ENCODE data around the gene COL18A1.
"Not testable (repeated sequence)": the region's sequence is repeated elsewhere in the genome, so short reads cannot be mapped to it uniquely, and the experiment has no call there.

COL18A1 gene

DNA sequence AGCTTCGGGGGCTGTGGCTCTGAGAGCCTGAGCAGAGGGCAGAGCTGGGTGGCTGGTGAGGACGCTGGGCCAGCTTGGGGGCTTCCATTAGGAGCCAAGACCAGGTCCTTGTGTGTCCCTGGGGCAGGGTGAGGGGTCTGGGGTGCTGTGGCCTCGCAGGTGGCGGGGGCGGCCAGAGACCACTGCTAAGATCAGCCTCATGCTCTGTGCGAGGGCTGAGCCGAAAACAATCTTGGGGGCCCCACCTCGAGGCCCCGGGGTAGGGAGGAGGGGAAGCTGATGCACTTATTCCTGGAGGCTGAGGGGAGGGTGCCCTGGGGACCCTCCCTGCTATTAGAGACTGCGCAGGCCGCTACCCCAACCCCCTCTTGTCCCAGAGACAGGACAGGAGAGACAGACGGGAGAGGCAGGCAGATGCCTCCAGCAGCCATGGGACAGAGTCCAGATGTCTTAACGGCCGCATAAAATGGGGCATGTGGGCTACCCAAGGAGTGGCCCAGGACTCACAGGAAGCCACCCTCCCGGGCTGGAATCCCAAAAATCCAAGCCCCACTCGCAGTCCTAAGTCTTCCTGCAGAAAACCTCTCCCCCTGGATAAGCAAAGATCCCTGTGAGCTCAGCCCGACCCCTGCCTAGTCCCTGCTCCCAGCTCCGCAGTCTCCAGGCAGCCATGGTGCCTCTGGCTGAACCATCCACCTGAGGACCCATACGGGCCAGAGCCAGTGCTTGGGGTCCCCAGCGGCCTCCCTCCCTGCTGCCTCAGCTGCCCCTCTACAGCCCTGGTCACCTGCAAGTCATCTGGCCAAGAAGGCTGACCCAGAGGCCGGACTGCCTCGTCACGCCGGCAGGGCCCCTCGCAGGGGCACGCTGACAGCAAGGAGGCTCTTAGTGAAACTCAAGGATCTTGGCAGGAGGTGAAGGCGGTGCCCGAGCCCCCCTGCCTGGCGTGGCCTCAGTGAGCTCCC, 43.6 kb upstream of the COL18A1 start:
- no peak overlapping the region for H3K4me3 ChIP-seq (ENCODE audit: insufficient read depth, low read depth, low read length, poor library complexity, severe bottlenecking)
- no peaks in the 10 kb centered on the region for H3K36me3 ChIP-seq (ENCODE audit: control insufficient read depth, insufficient read depth, low read length)
- no peaks in the 10 kb centered on the region for H3K4me1 ChIP-seq (ENCODE audit: control insufficient read depth, insufficient read depth, low read length, poor library complexity, severe bottlenecking)
- H3K9me3 ChIP-seq (ENCODE audit: control insufficient read depth, low read length) = no peaks in the 10 kb centered on the region
- peaks cover 5% of the 10 kb centered on the region for H3K27me3 ChIP-seq (replicated peaks; ENCODE audit: control insufficient read depth, insufficient read depth, low read length, poor library complexity, severe bottlenecking)
- DNase-seq = no peak
- no peak overlapping the region for H3K27ac ChIP-seq (ENCODE audit: insufficient read depth, low read length, poor library complexity, severe bottlenecking)

DNA sequence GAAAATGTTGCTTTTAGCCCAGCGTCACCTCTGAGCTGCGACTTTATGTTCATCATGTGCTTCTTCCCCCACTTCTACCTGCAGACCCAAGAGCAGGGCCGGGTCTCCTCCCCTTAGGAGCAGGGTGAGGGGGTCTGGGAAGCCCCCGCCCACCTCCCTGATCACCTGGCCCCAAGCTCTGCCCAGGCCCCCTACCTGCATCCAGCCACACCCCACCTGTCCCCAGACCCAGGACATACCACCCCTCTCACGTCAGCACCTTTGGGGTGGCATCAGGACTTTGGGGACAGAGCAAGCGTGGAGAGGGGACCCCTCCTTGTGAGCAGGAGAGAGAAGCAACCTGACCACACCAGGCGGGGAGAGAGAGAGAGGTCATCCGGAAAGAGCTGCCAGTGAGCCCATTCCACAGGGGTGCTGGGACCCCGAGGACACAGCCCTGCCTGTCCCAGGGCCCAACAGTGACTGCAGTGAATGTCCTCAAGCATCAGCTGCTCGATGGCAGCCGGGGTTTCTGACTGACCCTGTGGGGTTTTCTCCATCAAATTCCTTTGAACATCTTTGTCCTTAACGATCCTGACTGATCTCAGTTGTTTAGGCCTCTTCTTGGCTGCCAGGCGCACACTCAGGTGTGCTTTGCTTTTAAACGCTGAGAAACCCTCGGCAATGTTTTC, 42.8 kb upstream of the COL18A1 start:
- Histone ChIP-seq H3K27me3 (replicated peaks; ENCODE audit: control insufficient read depth, insufficient read depth, low read length, poor library complexity, severe bottlenecking) (peaks cover 5% of the 10 kb centered on the region), H3K9me3 (ENCODE audit: control insufficient read depth, low read length) (no peaks in the 10 kb centered on the region), H3K4me1 (ENCODE audit: control insufficient read depth, insufficient read depth, low read length, poor library complexity, severe bottlenecking) (no peaks in the 10 kb centered on the region), H3K36me3 (ENCODE audit: control insufficient read depth, insufficient read depth, low read length) (no peaks in the 10 kb centered on the region), H3K4me3 (ENCODE audit: insufficient read depth, low read depth, low read length, poor library complexity, severe bottlenecking) (no peak overlapping the region), H3K27ac (ENCODE audit: insufficient read depth, low read length, poor library complexity, severe bottlenecking) (no peak overlapping the region)
- DNase-seq = no peak

DNA sequence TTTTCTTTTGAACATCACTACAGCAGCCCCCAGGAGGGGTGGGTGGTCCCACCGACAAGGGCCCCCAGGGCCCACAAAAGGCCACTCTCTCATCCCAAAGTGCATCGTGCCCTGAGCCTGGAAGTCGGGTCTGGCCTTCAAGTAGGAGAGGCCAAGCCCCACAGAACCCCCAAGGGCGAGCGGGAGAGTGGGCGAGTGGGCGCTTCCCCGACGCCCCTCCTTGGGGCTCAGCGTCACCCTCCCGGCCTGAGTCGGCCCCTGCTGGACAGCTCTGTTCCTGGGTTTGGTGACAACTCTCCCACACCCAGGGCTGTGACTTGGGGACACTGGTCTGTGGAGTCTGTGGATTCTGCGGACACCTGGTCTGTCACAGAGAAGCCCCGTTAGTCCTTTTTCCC, 42.2 kb upstream of the COL18A1 start:
- DNase-seq = no peak
- Histone ChIP-seq H3K27ac (ENCODE audit: insufficient read depth, low read length, poor library complexity, severe bottlenecking) (no peak overlapping the region), H3K9me3 (ENCODE audit: control insufficient read depth, low read length) (no peaks in the 10 kb centered on the region), H3K4me1 (ENCODE audit: control insufficient read depth, insufficient read depth, low read length, poor library complexity, severe bottlenecking) (no peaks in the 10 kb centered on the region), H3K27me3 (replicated peaks; ENCODE audit: control insufficient read depth, insufficient read depth, low read length, poor library complexity, severe bottlenecking) (peaks cover 5% of the 10 kb centered on the region), H3K4me3 (ENCODE audit: insufficient read depth, low read depth, low read length, poor library complexity, severe bottlenecking) (no peak overlapping the region), H3K36me3 (ENCODE audit: control insufficient read depth, insufficient read depth, low read length) (no peaks in the 10 kb centered on the region)

DNA sequence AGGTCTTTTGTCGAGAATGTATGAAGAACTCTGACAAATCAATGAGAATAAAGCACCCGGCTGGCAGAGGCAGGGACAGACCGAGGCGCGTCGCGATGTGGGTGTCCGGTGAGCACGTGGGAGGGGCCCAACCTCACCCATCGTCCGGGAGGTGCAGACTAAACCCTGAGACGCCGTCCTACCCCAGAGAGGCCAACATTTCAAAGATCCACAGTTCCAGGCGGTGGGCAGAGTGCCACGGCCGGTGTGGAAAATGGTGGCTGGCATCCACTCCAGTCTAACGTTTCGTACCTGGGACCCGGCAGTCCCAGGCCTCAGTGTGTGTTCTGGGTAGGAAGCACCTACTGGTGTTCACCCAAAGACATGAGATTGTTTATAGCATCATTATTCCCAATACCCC, 41.7 kb upstream of the COL18A1 start:
- not testable (repeated sequence) for H3K9me3 ChIP-seq (ENCODE audit: control insufficient read depth, low read length); H3K4me1 ChIP-seq (ENCODE audit: control insufficient read depth, insufficient read depth, low read length, poor library complexity, severe bottlenecking); H3K4me3 ChIP-seq (ENCODE audit: insufficient read depth, low read depth, low read length, poor library complexity, severe bottlenecking); H3K36me3 ChIP-seq (ENCODE audit: control insufficient read depth, insufficient read depth, low read length); H3K27ac ChIP-seq (ENCODE audit: insufficient read depth, low read length, poor library complexity, severe bottlenecking); H3K27me3 ChIP-seq (replicated peaks; ENCODE audit: control insufficient read depth, insufficient read depth, low read length, poor library complexity, severe bottlenecking); DNase-seq

DNA sequence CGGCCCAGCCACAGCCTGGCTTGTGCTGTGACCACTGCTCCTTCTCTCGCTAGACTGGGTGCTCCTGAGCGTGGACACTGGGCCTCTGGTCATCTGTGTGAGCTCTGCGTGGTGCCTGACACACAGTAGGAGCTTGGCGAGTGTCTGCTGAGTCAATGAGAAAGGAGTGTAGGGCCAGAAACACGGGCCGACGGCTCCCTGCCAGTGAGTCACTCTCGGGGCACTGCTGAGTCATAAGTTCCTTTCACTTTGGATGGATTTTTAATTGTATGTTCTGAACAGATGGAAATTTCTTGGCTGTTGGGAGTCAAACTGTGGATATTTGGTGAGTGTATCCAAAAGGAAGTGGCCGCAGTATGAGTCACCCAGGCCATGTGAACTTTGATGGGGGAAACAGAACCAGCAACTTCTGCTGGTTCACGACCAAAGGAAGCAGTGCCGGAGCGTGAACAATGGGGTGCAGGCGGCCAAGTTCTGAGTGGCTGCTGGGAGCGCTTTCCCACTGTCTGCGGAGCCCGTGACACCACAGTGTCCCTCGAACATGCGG, 41.0 kb upstream of the COL18A1 start:
- no peaks in the 10 kb centered on the region for H3K9me3 ChIP-seq (ENCODE audit: control insufficient read depth, low read length)
- H3K27me3 ChIP-seq (replicated peaks; ENCODE audit: control insufficient read depth, insufficient read depth, low read length, poor library complexity, severe bottlenecking) = no peaks in the 10 kb centered on the region
- H3K36me3 ChIP-seq (ENCODE audit: control insufficient read depth, insufficient read depth, low read length) = no peaks in the 10 kb centered on the region
- H3K4me1 ChIP-seq (ENCODE audit: control insufficient read depth, insufficient read depth, low read length, poor library complexity, severe bottlenecking) = no peaks in the 10 kb centered on the region
- H3K27ac ChIP-seq (ENCODE audit: insufficient read depth, low read length, poor library complexity, severe bottlenecking) = no peak overlapping the region
- H3K4me3 ChIP-seq (ENCODE audit: insufficient read depth, low read depth, low read length, poor library complexity, severe bottlenecking) = no peak overlapping the region
- no peak for DNase-seq

DNA sequence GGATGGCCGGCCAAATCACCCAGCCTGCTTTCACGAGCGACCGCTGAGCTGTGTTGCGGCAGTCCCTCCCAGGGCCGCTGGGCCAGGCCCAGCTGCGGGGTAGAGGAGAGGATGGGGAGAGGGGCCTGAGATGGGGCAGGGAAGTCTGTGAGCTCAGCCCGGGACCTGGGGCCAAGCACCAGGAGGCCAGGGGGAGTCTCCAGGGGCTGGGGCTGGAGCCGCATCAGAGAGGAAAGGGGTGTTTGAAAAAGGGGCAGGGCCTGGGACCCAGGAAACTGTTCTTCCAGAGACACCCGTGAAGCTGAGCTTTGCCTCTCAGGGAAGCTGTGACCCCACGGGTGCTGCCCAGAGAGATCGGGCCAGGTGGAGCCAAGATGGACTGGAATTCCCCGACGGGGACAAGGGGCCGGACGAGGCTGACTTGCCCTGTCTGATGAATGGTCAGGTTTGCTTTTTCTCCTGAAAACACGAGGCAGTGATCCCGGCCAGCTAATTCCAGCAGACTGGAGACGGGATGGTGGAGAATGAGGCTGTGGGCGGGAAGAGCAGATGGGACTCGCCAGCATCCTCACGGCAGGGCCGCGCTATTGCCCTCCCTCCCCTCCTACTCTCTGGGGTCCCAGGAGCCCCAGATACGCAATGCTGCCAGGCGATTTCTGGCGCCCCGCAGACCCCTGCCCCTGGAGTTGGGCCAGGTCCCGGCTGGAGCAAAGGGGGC, 40.3 kb upstream of the COL18A1 start:
- no peak overlapping the region for H3K27ac ChIP-seq (ENCODE audit: insufficient read depth, low read length, poor library complexity, severe bottlenecking)
- H3K4me1 ChIP-seq (ENCODE audit: control insufficient read depth, insufficient read depth, low read length, poor library complexity, severe bottlenecking) = no peaks in the 10 kb centered on the region
- H3K4me3 ChIP-seq (ENCODE audit: insufficient read depth, low read depth, low read length, poor library complexity, severe bottlenecking) = no peak overlapping the region
- no peak for DNase-seq
- H3K27me3 ChIP-seq (replicated peaks; ENCODE audit: control insufficient read depth, insufficient read depth, low read length, poor library complexity, severe bottlenecking) = no peaks in the 10 kb centered on the region
- H3K9me3 ChIP-seq (ENCODE audit: control insufficient read depth, low read length) = no peaks in the 10 kb centered on the region
- no peaks in the 10 kb centered on the region for H3K36me3 ChIP-seq (ENCODE audit: control insufficient read depth, insufficient read depth, low read length)

DNA sequence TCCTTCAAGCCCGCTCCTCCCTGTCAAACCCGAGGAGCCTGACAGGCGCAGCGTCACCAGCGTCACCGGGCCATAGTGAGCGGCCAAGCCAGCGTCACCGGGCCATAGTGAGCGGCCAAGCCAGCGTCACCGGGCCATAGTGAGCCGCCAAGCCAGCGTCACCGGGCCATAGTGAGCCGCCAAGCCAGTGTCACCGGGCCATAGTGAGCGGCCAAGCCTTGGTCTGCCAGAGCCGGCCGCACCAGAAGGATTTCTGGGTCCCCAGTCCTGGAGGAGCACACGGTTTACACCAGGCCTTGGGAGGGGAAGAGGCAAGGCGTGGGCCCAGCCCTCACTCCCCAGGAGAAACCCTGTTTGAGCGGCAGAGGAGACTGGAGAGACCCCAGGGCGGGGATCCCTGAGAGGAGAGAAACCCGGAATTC, 39.8 kb upstream of the COL18A1 start:
- Histone ChIP-seq H3K27me3 (replicated peaks; ENCODE audit: control insufficient read depth, insufficient read depth, low read length, poor library complexity, severe bottlenecking) (no peaks in the 10 kb centered on the region), H3K36me3 (ENCODE audit: control insufficient read depth, insufficient read depth, low read length) (no peaks in the 10 kb centered on the region), H3K4me1 (ENCODE audit: control insufficient read depth, insufficient read depth, low read length, poor library complexity, severe bottlenecking) (no peaks in the 10 kb centered on the region), H3K4me3 (ENCODE audit: insufficient read depth, low read depth, low read length, poor library complexity, severe bottlenecking) (no peak overlapping the region), H3K27ac (ENCODE audit: insufficient read depth, low read length, poor library complexity, severe bottlenecking) (no peak overlapping the region), H3K9me3 (ENCODE audit: control insufficient read depth, low read length) (no peaks in the 10 kb centered on the region)
- DNase-seq = no peak

DNA sequence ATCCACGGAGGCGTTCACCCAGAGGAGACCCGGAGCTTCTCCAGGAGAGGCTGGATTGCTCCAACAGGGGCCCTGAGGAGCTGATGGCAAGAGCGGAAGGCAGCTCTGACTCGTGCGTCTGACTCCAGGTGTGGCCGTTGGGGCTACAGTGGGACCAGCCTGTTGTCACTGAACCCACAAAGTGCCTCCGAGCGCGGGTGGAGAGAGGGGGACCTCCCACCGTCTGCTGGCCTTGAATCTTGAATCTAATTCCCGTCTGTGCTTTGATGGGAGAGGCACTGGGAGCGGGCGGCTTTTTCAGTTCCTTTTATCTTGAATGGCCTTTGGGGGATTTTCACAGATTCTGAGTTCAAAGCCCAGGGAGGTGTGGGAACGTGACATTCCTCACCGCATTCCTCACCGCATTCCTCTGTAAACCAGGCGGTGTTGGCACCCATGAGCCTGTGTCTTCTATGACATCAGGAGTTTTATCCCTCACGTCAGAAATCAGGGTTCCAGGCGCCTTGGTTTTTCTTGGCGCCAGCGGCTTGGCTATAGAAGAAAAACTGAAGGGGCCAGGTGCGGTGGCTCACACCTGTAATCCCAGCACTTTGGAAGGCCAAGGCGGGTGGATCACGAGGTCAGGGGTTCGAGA, 39.2 kb upstream of the COL18A1 start:
- no peaks in the 10 kb centered on the region for H3K27me3 ChIP-seq (replicated peaks; ENCODE audit: control insufficient read depth, insufficient read depth, low read length, poor library complexity, severe bottlenecking)
- DNase-seq = no peak
- H3K9me3 ChIP-seq (ENCODE audit: control insufficient read depth, low read length) = no peaks in the 10 kb centered on the region
- no peaks in the 10 kb centered on the region for H3K36me3 ChIP-seq (ENCODE audit: control insufficient read depth, insufficient read depth, low read length)
- no peak overlapping the region for H3K27ac ChIP-seq (ENCODE audit: insufficient read depth, low read length, poor library complexity, severe bottlenecking)
- no peaks in the 10 kb centered on the region for H3K4me1 ChIP-seq (ENCODE audit: control insufficient read depth, insufficient read depth, low read length, poor library complexity, severe bottlenecking)
- no peak overlapping the region for H3K4me3 ChIP-seq (ENCODE audit: insufficient read depth, low read depth, low read length, poor library complexity, severe bottlenecking)

DNA sequence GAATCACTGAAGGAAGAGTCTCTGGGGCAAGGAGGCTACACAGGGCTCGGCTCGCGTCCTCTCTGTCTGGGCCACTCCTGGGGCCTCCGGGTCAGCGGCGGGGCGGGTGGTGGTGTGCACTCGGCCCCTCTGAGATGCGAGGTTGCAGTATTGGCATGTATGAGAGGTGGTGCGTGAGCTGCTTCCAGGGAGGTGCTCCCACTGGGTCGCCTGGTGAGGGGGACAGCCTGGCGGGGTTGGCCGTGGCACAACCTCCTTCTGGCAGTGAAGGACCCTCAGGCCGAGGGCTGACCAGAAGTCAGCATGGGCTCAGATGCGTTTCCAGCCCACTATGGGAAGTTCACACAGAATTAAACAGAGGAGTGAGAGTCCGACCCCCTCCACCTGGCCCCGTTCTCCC, 38.5 kb upstream of the COL18A1 start:
- DNase-seq = no peak
- Histone ChIP-seq H3K27ac (ENCODE audit: insufficient read depth, low read length, poor library complexity, severe bottlenecking) (no peak overlapping the region), H3K36me3 (ENCODE audit: control insufficient read depth, insufficient read depth, low read length) (no peaks in the 10 kb centered on the region), H3K9me3 (ENCODE audit: control insufficient read depth, low read length) (no peaks in the 10 kb centered on the region), H3K4me1 (ENCODE audit: control insufficient read depth, insufficient read depth, low read length, poor library complexity, severe bottlenecking) (no peaks in the 10 kb centered on the region), H3K27me3 (replicated peaks; ENCODE audit: control insufficient read depth, insufficient read depth, low read length, poor library complexity, severe bottlenecking) (no peaks in the 10 kb centered on the region), H3K4me3 (ENCODE audit: insufficient read depth, low read depth, low read length, poor library complexity, severe bottlenecking) (no peak overlapping the region)

Measured in effector memory CD4-positive, alpha-beta T cell (primary cell).